GM23248 (cell line): ENCODE data around the gene SOX6. TPM values are rescaled to one million over a fixed set of nuclear protein-coding genes. Genes with fewer than 3 reads are reported as not detected.

ENCODE experiments used
- DNase-seq: peaks from one replicate; pipeline ENCODE4 v3.0.0-alpha.2; 2015
- H2AFZ ChIP-seq: fragments of 200-600 bp; sonication (generic); 2 replicates; pipeline ENCODE4 v1.6.1; 2016; ENCODE audit warnings: antibody characterized with exemption
- H3F3A ChIP-seq: fragments of 200-600 bp; sonication (generic); 2 replicates; pipeline ENCODE4 v1.6.1; 2016; ENCODE audit warnings: mild to moderate bottlenecking, antibody characterized with exemption, mixed run types; ENCODE audit not compliant: insufficient read depth
- H3K27ac ChIP-seq: fragments of 200-600 bp; sonication (generic); 2 replicates; pipeline ENCODE4 v1.5.1; 2016; ENCODE audit warnings: mild to moderate bottlenecking
- H3K27me3 ChIP-seq: fragments of 200-600 bp; sonication (generic); replicated peaks from 2 replicates; pipeline ENCODE4 v1.6.1; 2016; ENCODE audit warnings: mild to moderate bottlenecking; ENCODE audit not compliant: insufficient read depth
- H3K36me3 ChIP-seq: fragments of 200-600 bp; sonication (generic); 2 replicates; pipeline ENCODE4 v1.6.1; 2016; ENCODE audit warnings: low read depth, mild to moderate bottlenecking
- H3K4me1 ChIP-seq: fragments of 200-600 bp; sonication (generic); 2 replicates; pipeline ENCODE4 v1.6.1; 2016; ENCODE audit warnings: mild to moderate bottlenecking; ENCODE audit not compliant: insufficient read depth
- H3K4me2 ChIP-seq: fragments of 200-600 bp; sonication (generic); one replicate; pipeline ENCODE4 v1.6.1; 2016; ENCODE audit warnings: mild to moderate bottlenecking; ENCODE audit not compliant: unreplicated experiment
- H3K4me3 ChIP-seq: fragments of 200-600 bp; sonication (generic); 2 replicates; pipeline ENCODE4 v1.5.1; 2016; ENCODE audit warnings: mild to moderate bottlenecking
- H3K79me2 ChIP-seq: fragments of 200-600 bp; sonication (generic); 2 replicates; pipeline ENCODE4 v1.6.1; 2016; ENCODE audit warnings: mild to moderate bottlenecking; ENCODE audit not compliant: insufficient read depth
- H3K9ac ChIP-seq: fragments of 200-600 bp; sonication (generic); 2 replicates; pipeline ENCODE4 v1.6.1; 2016; ENCODE audit warnings: mild to moderate bottlenecking
- H3K9me2 ChIP-seq: fragments of 200-600 bp; sonication (generic); 2 replicates; pipeline ENCODE4 v1.6.1; 2016; ENCODE audit warnings: mixed run types, mild to moderate bottlenecking, moderate library complexity; ENCODE audit not compliant: insufficient read depth
- H3K9me3 ChIP-seq: fragments of 200-600 bp; sonication (generic); one replicate; pipeline ENCODE4 v1.6.1; 2017; ENCODE audit warnings: low read depth
- H4K20me1 ChIP-seq: fragments of 200-600 bp; sonication (generic); 2 replicates; pipeline ENCODE4 v1.6.0; 2016; ENCODE audit not compliant: insufficient read depth
- EZH2 ChIP-seq: fragments of 200-600 bp; sonication (generic); IDR thresholded peaks from 2 replicates; pipeline ENCODE4 v1.6.1; 2018; ENCODE audit warnings: antibody characterized with exemption, mild to moderate bottlenecking; ENCODE audit not compliant: insufficient read depth, poor library complexity, severe bottlenecking
- EZH2phosphoT487 ChIP-seq: fragments of 200-600 bp; sonication (generic); IDR thresholded peaks from 2 replicates; pipeline ENCODE4 v1.6.1; 2018; ENCODE audit warnings: antibody characterized with exemption, moderate library complexity, mild to moderate bottlenecking, low read depth; ENCODE audit not compliant: insufficient read depth
- WGBS, 2 experiments: methylation state at CpG; one replicate each; pipeline ENCODE4 v1.1.6; 2015 to 2017; ENCODE audit warnings: low lambda C conversion rate in 2 of 2, low coverage in 1 of 2; ENCODE audit errors: missing lambda C conversion rate in 2 of 2; 5-methylcytosine and 5-hydroxymethylcytosine counted together
- in situ Hi-C: fragments of 300-500 bp; cut with MboI; formaldehyde crosslinking; loops from 2 replicates; pipeline ENCODE4 v1.15.0; 2020
- polyA plus RNA-seq: library from polyadenylated mRNA; unstranded; fragments of >200 nt; fragmentation: Nextera tagmentation; extraction: Ambion mirVana; gene quantifications from 2 replicates; pipeline ENCODE4 v1.2.1, GENCODE V29; 2016
- total RNA-seq: library from RNA; depleted of rRNA; stranded (reverse); fragments of >200 nt; shearing (Covaris generic); gene quantifications from 2 replicates; pipeline ENCODE4 v1.2.3, GENCODE V29; 2014

Gene SOX6
- total and polyA plus RNA-seq, 2 experiments from 2014 or later = under 0.01 to 0.49 TPM

DNA sequence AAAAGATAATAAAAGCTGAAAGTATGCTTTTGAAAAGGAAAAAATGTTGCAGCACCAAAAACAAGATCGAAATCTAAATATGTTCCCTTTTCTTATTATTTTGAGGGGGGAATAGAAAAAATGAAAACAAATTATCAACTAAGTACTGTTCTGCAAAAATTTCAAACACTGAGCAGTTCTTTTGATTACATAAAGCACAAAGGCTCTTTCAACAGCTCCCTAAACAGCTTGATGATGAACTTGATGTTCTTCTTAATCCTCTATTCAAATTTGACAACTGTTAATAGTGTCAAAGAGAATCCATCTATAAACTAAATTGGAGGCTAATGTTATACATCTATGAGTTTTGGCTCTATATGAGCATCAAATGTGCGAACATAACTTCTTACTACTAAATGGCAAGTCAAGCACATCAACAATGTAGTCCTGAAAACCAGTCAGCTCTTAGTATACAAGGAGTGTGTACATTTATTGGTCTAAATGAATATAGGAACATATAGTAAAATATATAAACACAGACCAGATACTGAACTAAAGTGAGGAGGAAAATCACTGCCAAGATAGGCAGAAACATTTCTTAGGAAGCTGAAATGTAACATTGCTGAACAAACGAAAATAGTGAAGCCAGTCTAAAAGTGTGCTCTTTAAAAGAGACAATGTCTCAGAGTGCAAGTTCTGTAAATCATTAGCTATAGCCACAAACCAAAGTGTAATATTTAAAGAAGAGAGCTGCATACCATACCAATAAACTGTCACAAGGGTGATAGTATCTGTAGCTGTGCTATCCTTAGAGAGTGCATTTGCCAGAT, 94.3 kb downstream of the SOX6 start:
- DNase-seq = no peak
- Histone ChIP-seq H3F3A (no peaks in the 10 kb centered on the region), H3K9ac (no peak overlapping the region), H3K4me1 (no peaks in the 10 kb centered on the region), H3K27me3 (no peaks in the 10 kb centered on the region; the same call in 1 of the 2 replicates), H3K9me2 (no peaks in the 10 kb centered on the region), H2AFZ (no peak overlapping the region), H3K36me3 (no peaks in the 10 kb centered on the region), H4K20me1 (no peaks in the 10 kb centered on the region), H3K79me2 (no peaks in the 10 kb centered on the region), H3K4me3 (no peak overlapping the region), H3K4me2 (no peak overlapping the region), H3K27ac (no peak overlapping the region), H3K9me3 (no peaks in the 10 kb centered on the region)
- TF ChIP-seq EZH2phosphoT487 (no peak), EZH2 (no peak)
- 13 to 14% methylated on average over 3 of the region's 3 CpGs for WGBS, 2 experiments
- in situ Hi-C loops = no loop called here

DNA sequence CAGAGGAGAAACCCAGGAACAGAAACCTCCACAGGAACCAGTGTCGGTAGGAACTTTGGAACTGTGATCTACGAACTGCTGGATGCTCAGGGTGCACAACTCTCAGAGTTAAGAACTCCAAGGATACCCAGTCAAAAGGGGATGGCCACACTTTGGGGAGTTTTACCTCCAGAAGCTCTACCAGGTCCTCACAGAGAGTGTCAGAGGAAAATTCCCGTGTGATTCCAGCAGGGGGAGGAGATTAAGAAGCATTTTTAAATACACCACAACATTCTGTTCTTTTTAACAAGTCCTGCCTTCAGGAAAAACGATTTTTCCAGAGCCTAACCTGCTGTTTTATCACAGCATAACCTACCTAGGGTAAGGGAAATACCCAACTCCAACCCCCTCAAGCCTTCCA, 104.0 kb downstream of the SOX6 start:
- no peaks in the 10 kb centered on the region for H3K9me2 ChIP-seq
- no peaks in the 10 kb centered on the region for H4K20me1 ChIP-seq
- H3K9ac ChIP-seq = no peak overlapping the region
- in situ Hi-C loops = no loop called here
- H2AFZ ChIP-seq = peak overlapping the region; percentile 58
- no peaks in the 10 kb centered on the region for H3K79me2 ChIP-seq
- no peak overlapping the region for H3K4me3 ChIP-seq
- H3K4me1 ChIP-seq = no peaks in the 10 kb centered on the region
- no peaks in the 10 kb centered on the region for H3K9me3 ChIP-seq
- H3K27me3 ChIP-seq = no peaks in the 10 kb centered on the region
- WGBS, 2 experiments = 5 to 8% methylated on average over 4 of the region's 4 CpGs
- no peaks in the 10 kb centered on the region for H3K36me3 ChIP-seq
- no peaks in the 10 kb centered on the region for H3F3A ChIP-seq
- peak; percentile 20 for DNase-seq
- no peak for TF ChIP-seq EZH2
- no peak overlapping the region for H3K27ac ChIP-seq
- no peak overlapping the region for H3K4me2 ChIP-seq

DNA sequence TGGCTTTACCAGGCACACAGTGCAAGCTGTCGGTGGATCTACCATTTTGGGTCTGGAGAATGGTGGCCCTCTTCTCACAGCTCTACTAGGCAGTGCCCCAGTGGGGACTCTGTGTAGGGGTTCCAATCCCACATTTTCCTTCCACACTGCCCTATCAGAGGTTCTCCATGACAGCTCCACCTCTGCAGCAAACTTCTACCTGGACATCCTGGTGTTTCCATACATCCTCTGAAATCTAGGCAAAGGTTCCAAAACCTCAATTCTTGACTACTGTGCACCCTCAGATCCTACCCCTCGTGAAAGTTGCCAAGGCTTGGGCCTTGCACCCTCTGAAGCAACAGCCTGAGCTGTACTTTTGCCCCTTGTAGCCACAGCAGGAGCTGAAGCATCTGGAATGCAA, 108.1 kb downstream of the SOX6 start:
- no peaks in the 10 kb centered on the region for H3K9me3 ChIP-seq
- H3K9ac ChIP-seq = no peak overlapping the region
- no peak for DNase-seq
- H4K20me1 ChIP-seq = no peaks in the 10 kb centered on the region
- H3K36me3 ChIP-seq = no peaks in the 10 kb centered on the region
- no peaks in the 10 kb centered on the region for H3K9me2 ChIP-seq
- no peaks in the 10 kb centered on the region for H3K27me3 ChIP-seq
- H3K4me3 ChIP-seq = no peak overlapping the region
- no peak overlapping the region for H2AFZ ChIP-seq
- no peak overlapping the region for H3K4me2 ChIP-seq
- no peaks in the 10 kb centered on the region for H3K4me1 ChIP-seq
- H3K27ac ChIP-seq = no peak overlapping the region
- H3F3A ChIP-seq = no peaks in the 10 kb centered on the region
- in situ Hi-C loops = no loop called here
- TF ChIP-seq EZH2 = no peak
- no peak for TF ChIP-seq EZH2phosphoT487
- WGBS, 2 experiments = 15 to 23% methylated on average over 2 of the region's 2 CpGs
- no peaks in the 10 kb centered on the region for H3K79me2 ChIP-seq

DNA sequence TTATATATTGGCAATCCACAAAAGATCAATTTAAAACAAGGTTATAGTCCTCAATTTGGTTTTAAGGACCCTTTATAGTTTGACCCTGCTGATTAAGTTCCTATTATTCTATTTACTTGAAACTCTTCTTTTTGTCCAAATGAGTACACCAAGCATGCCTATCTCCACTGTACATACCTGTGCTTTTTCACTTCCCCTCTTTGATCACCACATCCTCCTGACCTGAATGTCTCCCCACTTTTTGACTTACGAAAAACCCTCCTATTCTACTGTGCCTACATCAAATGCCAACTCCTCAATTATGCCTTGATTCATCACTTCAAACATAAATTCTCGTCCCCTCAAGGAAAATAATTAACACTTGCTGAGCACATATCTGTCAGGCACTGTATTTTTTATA, 113.5 kb downstream of the SOX6 start:
- H2AFZ ChIP-seq = no peak overlapping the region
- H3K9ac ChIP-seq = no peak overlapping the region
- DNase-seq = no peak
- no peak overlapping the region for H3K4me3 ChIP-seq
- no peaks in the 10 kb centered on the region for H3K4me1 ChIP-seq
- H3K9me2 ChIP-seq = no peaks in the 10 kb centered on the region
- H3K4me2 ChIP-seq = no peak overlapping the region
- no peaks in the 10 kb centered on the region for H3F3A ChIP-seq
- H3K79me2 ChIP-seq = no peaks in the 10 kb centered on the region
- H4K20me1 ChIP-seq = no peaks in the 10 kb centered on the region
- in situ Hi-C loops = no loop called here
- TF ChIP-seq EZH2phosphoT487 = no peak
- TF ChIP-seq EZH2 = no peak
- H3K27ac ChIP-seq = no peak overlapping the region
- H3K9me3 ChIP-seq = no peaks in the 10 kb centered on the region
- H3K27me3 ChIP-seq = no peaks in the 10 kb centered on the region
- H3K36me3 ChIP-seq = no peaks in the 10 kb centered on the region
- 20 to 25% methylated on average over 2 of the region's 2 CpGs for WGBS, 2 experiments
